ENCODE data around the gene RGS7.
"Not testable (repeated sequence)": the region's sequence is repeated elsewhere in the genome, so short reads cannot be mapped to it uniquely, and the experiment has no call there.

Gene RGS7

GRCh38 chr1:241331328-241332036 is 25.5 kb downstream of the RGS7 start:
- DNase-seq (ENCODE audit: low read depth) = no peak

- no peak for DNase-seq (ENCODE audit: low read depth)
Measured at GRCh38 chr1:241330619-241331327, 26.2 kb downstream of the RGS7 start.

GRCh38 chr1:241325456-241325855 is 31.5 kb downstream of the RGS7 start:
- DNase-seq (ENCODE audit: low read depth) = no peak

GRCh38 chr1:241323514-241324195 is 33.4 kb downstream of the RGS7 start:
- DNase-seq (ENCODE audit: low read depth) = no peak

- no peak for DNase-seq (ENCODE audit: low read depth)
Measured at GRCh38 chr1:241317676-241318075, 39.3 kb downstream of the RGS7 start.

- no peak for DNase-seq (ENCODE audit: low read depth)
Measured at GRCh38 chr1:241316372-241316771, 40.6 kb downstream of the RGS7 start.

GRCh38 chr1:241311056-241311746 is 45.8 kb downstream of the RGS7 start:
- no peak for DNase-seq (ENCODE audit: low read depth)

GRCh38 chr1:241310451-241310850 is 46.6 kb downstream of the RGS7 start:
- DNase-seq (ENCODE audit: low read depth) = no peak

GRCh38 chr1:241309651-241310050 is 47.4 kb downstream of the RGS7 start:
- no peak for DNase-seq (ENCODE audit: low read depth)

- no peak for DNase-seq (ENCODE audit: low read depth)
Measured at GRCh38 chr1:241308471-241308870, 48.5 kb downstream of the RGS7 start.

GRCh38 chr1:241308011-241308410 is 49.0 kb downstream of the RGS7 start:
- no peak for DNase-seq (ENCODE audit: low read depth)

GRCh38 chr1:241306125-241306790 is 50.7 kb downstream of the RGS7 start:
- no peak for DNase-seq (ENCODE audit: low read depth)

- not testable (repeated sequence) for DNase-seq (ENCODE audit: low read depth)
Measured at GRCh38 chr1:241302024-241302423, 55.0 kb downstream of the RGS7 start.

GRCh38 chr1:241299347-241299746 is 57.7 kb downstream of the RGS7 start:
- DNase-seq (ENCODE audit: low read depth) = no peak

- no peak for DNase-seq (ENCODE audit: low read depth)
Measured at GRCh38 chr1:241292973-241293372, 64.0 kb downstream of the RGS7 start.

GRCh38 chr1:241291548-241291947 is 65.5 kb downstream of the RGS7 start:
- not testable (repeated sequence) for DNase-seq (ENCODE audit: low read depth)

GRCh38 chr1:241286486-241286885 is 70.5 kb downstream of the RGS7 start:
- DNase-seq (ENCODE audit: low read depth) = no peak

- DNase-seq (ENCODE audit: low read depth) = no peak
Measured at GRCh38 chr1:241276391-241276790, 80.6 kb downstream of the RGS7 start.

GRCh38 chr1:241275981-241276380 is 81.0 kb downstream of the RGS7 start:
- DNase-seq (ENCODE audit: low read depth) = no peak

GRCh38 chr1:241275226-241275625 is 81.8 kb downstream of the RGS7 start:
- DNase-seq (ENCODE audit: low read depth) = no peak

GRCh38 chr1:241274693-241275092 is 82.3 kb downstream of the RGS7 start:
- DNase-seq (ENCODE audit: low read depth) = no peak

GRCh38 chr1:241272828-241273227 is 84.2 kb downstream of the RGS7 start:
- no peak for DNase-seq (ENCODE audit: low read depth)

Measured in stimulated activated CD8-positive, alpha-beta memory T cell treated with anti-CD3 and anti-CD28 coated beads, Interleukin-15, amount 100 ng/mL, for 24 hours (primary cell).